Heart left ventricle (tissue), 13 donors: ENCODE results near the gene TRIM28.

ENCODE experiments used
- CTCF ChIP-seq, 12 donors: fragments of 200-600 bp; sonication (generic) in 4 of 12; IDR thresholded peaks; one replicate each; pipeline versions ENCODE4 v1.5.0 to v1.8.0; 2018 to 2022; ENCODE audit warnings: antibody characterized with exemption in 12 of 12, mild to moderate bottlenecking in 5 of 12
- POLR2A ChIP-seq, 2 donors: fragments of 450-650 bp; IDR thresholded peaks; one replicate each; pipeline ENCODE4 v1.6.1; 2017; ENCODE audit warnings: antibody characterized with exemption in 2 of 2, mild to moderate bottlenecking in 2 of 2, moderate library complexity in 2 of 2
- donor health status: ischemic (EF 13 %, LVEDD 7.1; RV severe dilation, severe dysfunction).
- donor health status: DM: no; HTN: yes; CAD: no.
- donor health status: DM: no; HTN: no; CAD: no.
- donor health status: ischemic (EF 25% LVEDD 6.9; RV normal size, moderate dysfunction).
- donor health status: ischemic (EF 25% LVEDD 5.7; RV mildly dilated, moderate dysfunction).
- donor health status: ischemic (EF 35%, LVEDD 5.7; RV mildly dilated, moderate dysfunction).
- donor health status: nonischemic (EF 11% LVEDD 7.7; RV severe dilation, severe dysfunction).
- donor health status: DM: yes; HTN: yes; CAD: no.
- donor health status: PGD.
- donor health status: ischemic (EF 29% LVEDD 5.4; RV normal size, mild dysfunction).
- donor health status: nonischemic (EF 23%, LVEDD 6.1; RV moderate dilation, normal function).

DNA sequence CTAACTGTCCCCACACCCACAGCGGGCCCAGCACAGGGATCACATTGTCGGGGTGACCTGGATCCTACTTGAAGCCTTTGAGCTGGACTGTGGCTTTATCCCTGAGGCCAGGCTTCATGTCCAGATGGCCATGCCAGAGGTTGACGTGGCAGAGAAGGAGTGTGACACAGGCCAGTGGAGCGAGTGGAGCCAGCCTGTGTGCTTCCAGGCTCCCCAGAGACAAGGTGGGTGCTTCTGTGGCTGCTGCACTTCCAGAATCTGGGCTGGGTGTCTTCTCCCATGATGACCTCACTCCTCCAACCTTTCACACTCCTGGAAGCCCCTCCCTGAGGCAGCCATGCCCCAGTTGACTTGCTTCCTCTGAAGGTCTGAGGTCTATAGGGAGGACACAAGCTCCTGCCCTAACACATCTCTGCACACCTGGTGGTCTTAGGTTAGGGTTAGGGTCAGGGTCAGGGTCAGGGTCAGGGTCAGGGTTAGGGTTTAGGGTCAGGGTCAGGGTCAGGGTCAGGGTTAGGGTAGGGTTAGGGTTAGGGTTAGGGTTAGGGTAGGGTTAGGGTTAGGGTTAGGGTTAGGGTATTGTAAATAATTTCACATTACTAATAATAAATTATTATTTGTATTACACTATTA, 42.4 kb downstream of the TRIM28 start:
- TF ChIP-seq CTCF (IDR thresholded peaks at IDR 0.05) (no peak), POLR2A (IDR thresholded peaks at IDR 0.05) (no peak)
